ENCODE measurements around the gene TSEN34.

- TF ChIP-seq CTCF (conservative IDR thresholded peaks at IDR 0.05; ENCODE audit: low read depth, low read length) (no peak), EZH2 (IDR thresholded peaks at IDR 0.05; ENCODE audit: low read length, unreplicated experiment) (no peak), EZH2phosphoT487 (IDR thresholded peaks at IDR 0.05; ENCODE audit: borderline replicate concordance, low read length) (no peak)
Observed at GRCh38 chr19:54173359-54173699, 17.8 kb upstream of the TSEN34 start.
